HEK293 (cell line): ENCODE results near the gene TMEM220.
A peak's percentile ranks its signal among the peaks of the same experiment; 100 is the strongest.

Source experiments
- CTCF ChIA-PET: fragments of 350-600 bp; formaldehyde crosslinking; extraction: SDS; loops from one replicate; lab custom pipeline; 2021; ENCODE audit warnings: antibody characterized with exemption; lab: Yijun Ruan, JAX
- POLR2A ChIA-PET: fragments of 300-600 bp; formaldehyde crosslinking; extraction: SDS; loops from one replicate; lab custom pipeline; 2020; ENCODE audit warnings: antibody characterized with exemption, inconsistent platforms; lab: Yijun Ruan, JAX
- H3K27ac ChIP-seq: fragments of 200-500 bp; sonication (Bioruptor generic); 2 replicates; pipeline ENCODE4 v1.5.1; 2014; ENCODE audit warnings: low read depth, low read length, control low read depth, inconsistent platforms; ENCODE audit errors: extremely low read depth
- H3K36me3 ChIP-seq, 2 experiments: fragments of 200-500 bp in 1 of 2; sonication (Bioruptor generic) in 1 of 2; 1 replicate in 1 of 2; 2 replicates in 1 of 2; pipeline ENCODE4 v1.5.1; 2014 to 2017; ENCODE audit warnings: inconsistent platforms in 2 of 2, low read length in 2 of 2; ENCODE audit not compliant: control insufficient read depth in 2 of 2, insufficient read depth in 1 of 2
- H3K4me1 ChIP-seq: fragments of 200-500 bp; sonication (Bioruptor generic); 2 replicates; pipeline ENCODE4 v1.5.1; 2014; ENCODE audit warnings: mild to moderate bottlenecking, low read length, inconsistent platforms; ENCODE audit not compliant: control insufficient read depth, insufficient read depth
- H3K4me3 ChIP-seq: 2 replicates; pipeline ENCODE4 v1.5.1; 2011; ENCODE audit warnings: low read depth, mild to moderate bottlenecking, control low read depth, low read length, moderate library complexity
- H3K9me3 ChIP-seq: fragments of 200-500 bp; sonication (Bioruptor generic); 2 replicates; pipeline ENCODE4 v1.5.1; 2014; ENCODE audit warnings: low read depth, low read length, inconsistent platforms; ENCODE audit not compliant: control insufficient read depth, insufficient read depth
- ELK4 ChIP-seq: IDR thresholded peaks from 2 replicates; pipeline ENCODE4 v1.6.1; 2011; ENCODE audit warnings: mild to moderate bottlenecking, low read depth, low read length, borderline replicate concordance
- FEZF1 ChIP-seq: fragments of 450-650 bp; formaldehyde crosslinking; IDR thresholded peaks from 2 replicates; pipeline ENCODE4 v1.5.1; 2016; ENCODE audit warnings: missing biosample characterization, missing genetic modification characterization
- OVOL3 ChIP-seq: fragments of 450-650 bp; formaldehyde crosslinking; IDR thresholded peaks from 2 replicates; pipeline ENCODE4 v1.5.1; 2016; ENCODE audit warnings: missing biosample characterization, missing genetic modification characterization
- SETDB1 ChIP-seq: IDR thresholded peaks from one replicate; pipeline ENCODE4 v1.6.1; 2017; ENCODE audit warnings: mild to moderate bottlenecking, low read length, moderate library complexity, mixed read lengths; ENCODE audit not compliant: insufficient read length
- SP2 ChIP-seq: fragments of 450-650 bp; formaldehyde crosslinking; IDR thresholded peaks from 2 replicates; pipeline ENCODE4 v1.5.1; 2016; ENCODE audit warnings: missing biosample characterization, missing genetic modification characterization
- TSHZ1 ChIP-seq: fragments of 450-650 bp; formaldehyde crosslinking; IDR thresholded peaks from 2 replicates; pipeline ENCODE4 v1.5.1; 2016; ENCODE audit warnings: missing biosample characterization, missing genetic modification characterization, borderline replicate concordance
- ZBTB1 ChIP-seq: fragments of 450-650 bp; formaldehyde crosslinking; IDR thresholded peaks from 2 replicates; pipeline ENCODE4 v1.5.1; 2016; ENCODE audit warnings: missing biosample characterization, missing genetic modification characterization
- ZBTB21 ChIP-seq: fragments of 450-650 bp; formaldehyde crosslinking; IDR thresholded peaks from 2 replicates; pipeline ENCODE4 v1.5.1; 2017; ENCODE audit warnings: missing biosample characterization, missing genetic modification characterization
- ZBTB48 ChIP-seq: fragments of 450-650 bp; formaldehyde crosslinking; IDR thresholded peaks from 2 replicates; pipeline ENCODE4 v1.5.1; 2016; ENCODE audit warnings: missing biosample characterization, missing genetic modification characterization
- ZFP3 ChIP-seq: fragments of 450-650 bp; formaldehyde crosslinking; IDR thresholded peaks from 2 replicates; pipeline ENCODE4 v1.5.1; 2016; ENCODE audit warnings: low read depth, missing biosample characterization, missing genetic modification characterization
- ZFP37 ChIP-seq: fragments of 450-650 bp; formaldehyde crosslinking; IDR thresholded peaks from 2 replicates; pipeline ENCODE4 v1.5.1; 2016; ENCODE audit warnings: missing biosample characterization, missing genetic modification characterization
- ZIC2 ChIP-seq: fragments of 450-650 bp; formaldehyde crosslinking; IDR thresholded peaks from 2 replicates; pipeline ENCODE4 v1.5.1; 2016; ENCODE audit warnings: missing biosample characterization, missing genetic modification characterization
- ZNF16 ChIP-seq: fragments of 450-650 bp; formaldehyde crosslinking; IDR thresholded peaks from 2 replicates; pipeline ENCODE4 v1.5.1; 2016; ENCODE audit warnings: low read depth, missing biosample characterization, missing genetic modification characterization
- ZNF311 ChIP-seq: fragments of 450-650 bp; formaldehyde crosslinking; IDR thresholded peaks from 2 replicates; pipeline ENCODE4 v1.5.1; 2017; ENCODE audit warnings: missing biosample characterization, missing genetic modification characterization, borderline replicate concordance
- ZNF335 ChIP-seq: fragments of 450-650 bp; formaldehyde crosslinking; conservative IDR thresholded peaks from 2 replicates; pipeline ENCODE4 v1.5.1; 2016; ENCODE audit warnings: missing biosample characterization, missing genetic modification characterization
- ZNF544 ChIP-seq: fragments of 450-650 bp; formaldehyde crosslinking; IDR thresholded peaks from 2 replicates; pipeline ENCODE4 v1.5.0; 2017; ENCODE audit warnings: missing biosample characterization, missing genetic modification characterization
- ZNF549 ChIP-seq: fragments of 450-650 bp; IDR thresholded peaks from 2 replicates; pipeline ENCODE4 v1.5.1; 2018; ENCODE audit warnings: missing biosample characterization, missing genetic modification characterization, mild to moderate bottlenecking, inconsistent platforms, moderate library complexity
- ZNF776 ChIP-seq: fragments of 450-650 bp; formaldehyde crosslinking; IDR thresholded peaks from 2 replicates; pipeline ENCODE4 v1.5.0; 2017; ENCODE audit warnings: missing biosample characterization, missing genetic modification characterization, borderline replicate concordance
- TF ChIP-seq, protein P1 (sequence below): sonication (generic); formaldehyde crosslinking; IDR thresholded peaks from 2 replicates; pipeline ENCODE4 v1.8.1; 2022; ENCODE audit warnings: mild to moderate bottlenecking, moderate library complexity, missing genetic modification reagents
- TF ChIP-seq, protein P2 (sequence below): fragments of 450-650 bp; IDR thresholded peaks from 2 replicates; pipeline ENCODE4 v1.5.1; 2018; ENCODE audit warnings: missing biosample characterization, mild to moderate bottlenecking, missing genetic modification characterization
- TF ChIP-seq, protein P3 (sequence below): fragments of 450-650 bp; formaldehyde crosslinking; IDR thresholded peaks from 2 replicates; pipeline ENCODE4 v1.5.1; 2016; ENCODE audit warnings: missing biosample characterization, missing genetic modification characterization
- TF ChIP-seq, protein P4 (sequence below): fragments of 450-650 bp; formaldehyde crosslinking; IDR thresholded peaks from 2 replicates; pipeline ENCODE4; 2016; ENCODE audit warnings: missing biosample characterization, missing genetic modification characterization
- TF ChIP-seq, protein P5 (sequence below): fragments of 450-650 bp; formaldehyde crosslinking; IDR thresholded peaks from 2 replicates; pipeline ENCODE4 v1.5.1; 2016; ENCODE audit warnings: missing biosample characterization, missing genetic modification characterization

TMEM220 gene

DNA sequence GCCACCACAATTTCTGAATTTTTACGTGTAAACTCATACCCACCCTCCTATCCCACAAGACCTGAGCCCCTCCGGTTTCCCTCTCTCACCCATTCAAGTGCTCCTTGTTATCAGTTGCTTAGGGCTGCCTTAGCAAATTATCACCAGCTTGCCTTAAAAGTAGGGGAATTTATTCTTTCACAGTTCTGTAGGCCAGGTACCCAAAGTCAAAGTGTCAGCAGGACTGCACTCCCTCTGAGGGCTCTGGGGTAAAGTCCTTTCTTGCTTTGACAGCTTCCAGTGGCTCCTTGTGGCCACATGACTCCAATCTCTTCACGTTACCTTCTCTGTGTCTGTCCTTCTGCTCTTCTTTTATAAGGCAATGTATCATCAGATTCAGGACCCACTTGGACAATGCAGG, 7.9 kb upstream of the TMEM220 start (continued):
- no peak for TF ChIP-seq ZNF549 (tag by site-specific recombination)
- TF ChIP-seq SETDB1, result no peak
- TF ChIP-seq ZNF16 (tag by site-specific recombination), result no peak
- TF ChIP-seq, all 188 proteins: peak for 0

DNA sequence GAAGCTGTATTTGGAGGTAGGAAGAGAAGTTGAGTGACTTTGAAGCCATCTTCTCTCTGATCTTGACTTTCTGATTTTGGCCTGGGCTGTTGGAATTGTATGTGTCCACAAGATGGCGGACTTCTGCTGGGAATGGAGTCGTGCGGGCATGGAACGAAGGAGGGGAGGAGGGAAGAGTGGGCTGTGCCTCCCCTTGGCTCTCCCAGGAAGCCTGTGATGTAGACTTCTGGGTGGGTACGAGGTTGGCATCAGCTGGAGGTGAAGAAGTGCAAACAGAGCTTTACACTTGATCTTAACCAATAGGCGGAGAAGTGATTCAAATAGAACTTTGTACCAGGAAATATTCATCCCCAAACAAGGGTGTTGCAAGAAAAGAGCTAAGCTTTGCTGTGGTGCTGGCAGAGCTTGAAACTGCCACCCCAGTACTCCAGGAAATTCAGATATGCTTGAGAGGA, 7.4 kb upstream of the TMEM220 start:
- no peaks in the 10 kb centered on the region for H3K4me1 ChIP-seq
- CTCF ChIA-PET, result interaction anchor here (0.5 to 5.3 kb wide), 57 partner anchors 11 to 1244 kb away, joined by 3 to 93 read pairs (median 4); partner anchors contain the start of gene PIRT
- H3K4me3 ChIP-seq, result no peak overlapping the region
- H3K36me3 ChIP-seq, result no peaks in the 10 kb centered on the region
- H3K27ac ChIP-seq, result no peak overlapping the region
- POLR2A ChIA-PET, result no interaction called here
- no peaks in the 10 kb centered on the region for H3K9me3 ChIP-seq
- TF ChIP-seq, protein P1, sequence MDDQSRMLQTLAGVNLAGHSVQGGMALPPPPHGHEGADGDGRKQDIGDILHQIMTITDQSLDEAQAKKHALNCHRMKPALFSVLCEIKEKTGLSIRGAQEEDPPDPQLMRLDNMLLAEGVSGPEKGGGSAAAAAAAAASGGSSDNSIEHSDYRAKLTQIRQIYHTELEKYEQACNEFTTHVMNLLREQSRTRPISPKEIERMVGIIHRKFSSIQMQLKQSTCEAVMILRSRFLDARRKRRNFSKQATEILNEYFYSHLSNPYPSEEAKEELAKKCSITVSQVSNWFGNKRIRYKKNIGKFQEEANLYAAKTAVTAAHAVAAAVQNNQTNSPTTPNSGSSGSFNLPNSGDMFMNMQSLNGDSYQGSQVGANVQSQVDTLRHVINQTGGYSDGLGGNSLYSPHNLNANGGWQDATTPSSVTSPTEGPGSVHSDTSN (CRISPR knock-in tag), result no peak
- TF ChIP-seq, protein P2, sequence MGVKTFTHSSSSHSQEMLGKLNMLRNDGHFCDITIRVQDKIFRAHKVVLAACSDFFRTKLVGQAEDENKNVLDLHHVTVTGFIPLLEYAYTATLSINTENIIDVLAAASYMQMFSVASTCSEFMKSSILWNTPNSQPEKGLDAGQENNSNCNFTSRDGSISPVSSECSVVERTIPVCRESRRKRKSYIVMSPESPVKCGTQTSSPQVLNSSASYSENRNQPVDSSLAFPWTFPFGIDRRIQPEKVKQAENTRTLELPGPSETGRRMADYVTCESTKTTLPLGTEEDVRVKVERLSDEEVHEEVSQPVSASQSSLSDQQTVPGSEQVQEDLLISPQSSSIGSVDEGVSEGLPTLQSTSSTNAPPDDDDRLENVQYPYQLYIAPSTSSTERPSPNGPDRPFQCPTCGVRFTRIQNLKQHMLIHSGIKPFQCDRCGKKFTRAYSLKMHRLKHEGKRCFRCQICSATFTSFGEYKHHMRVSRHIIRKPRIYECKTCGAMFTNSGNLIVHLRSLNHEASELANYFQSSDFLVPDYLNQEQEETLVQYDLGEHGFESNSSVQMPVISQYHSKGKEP (tag by site-specific recombination), result no peak
- TF ChIP-seq ZNF311 (no peak), ZBTB48 (no peak), FEZF1 (no peak), OVOL3 (tag by site-specific recombination) (no peak), ZNF544 (tag by site-specific recombination) (no peak), SP2 (tag by site-specific recombination) (0 out of 2 replicates have a peak, but pooled peaks have one; percentile 5), ZNF776 (tag by site-specific recombination) (no peak), ZNF549 (tag by site-specific recombination) (no peak), ZFP37 (no peak), ZBTB21 (tag by site-specific recombination) (no peak), ZNF335 (tag by site-specific recombination) (no peak), TSHZ1 (tag by site-specific recombination) (no peak), ZIC2 (tag by site-specific recombination) (no peak), ZFP3 (tag by site-specific recombination) (no peak), ZBTB1 (tag by site-specific recombination) (no peak), ELK4 (no peak)
- TF ChIP-seq, protein P3, sequence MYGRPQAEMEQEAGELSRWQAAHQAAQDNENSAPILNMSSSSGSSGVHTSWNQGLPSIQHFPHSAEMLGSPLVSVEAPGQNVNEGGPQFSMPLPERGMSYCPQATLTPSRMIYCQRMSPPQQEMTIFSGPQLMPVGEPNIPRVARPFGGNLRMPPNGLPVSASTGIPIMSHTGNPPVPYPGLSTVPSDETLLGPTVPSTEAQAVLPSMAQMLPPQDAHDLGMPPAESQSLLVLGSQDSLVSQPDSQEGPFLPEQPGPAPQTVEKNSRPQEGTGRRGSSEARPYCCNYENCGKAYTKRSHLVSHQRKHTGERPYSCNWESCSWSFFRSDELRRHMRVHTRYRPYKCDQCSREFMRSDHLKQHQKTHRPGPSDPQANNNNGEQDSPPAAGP (tag by site-specific recombination), result 0 out of 2 replicates have a peak, but pooled peaks have one; percentile 19
- TF ChIP-seq, protein P4, sequence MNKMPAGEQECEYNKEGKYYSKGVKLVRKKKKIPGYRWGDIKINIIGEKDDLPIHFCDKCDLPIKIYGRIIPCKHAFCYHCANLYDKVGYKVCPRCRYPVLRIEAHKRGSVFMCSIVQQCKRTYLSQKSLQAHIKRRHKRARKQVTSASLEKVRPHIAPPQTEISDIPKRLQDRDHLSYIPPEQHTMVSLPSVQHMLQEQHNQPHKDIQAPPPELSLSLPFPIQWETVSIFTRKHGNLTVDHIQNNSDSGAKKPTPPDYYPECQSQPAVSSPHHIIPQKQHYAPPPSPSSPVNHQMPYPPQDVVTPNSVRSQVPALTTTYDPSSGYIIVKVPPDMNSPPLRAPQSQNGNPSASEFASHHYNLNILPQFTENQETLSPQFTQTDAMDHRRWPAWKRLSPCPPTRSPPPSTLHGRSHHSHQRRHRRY (tag by site-specific recombination), result no peak
- TF ChIP-seq, protein P5, sequence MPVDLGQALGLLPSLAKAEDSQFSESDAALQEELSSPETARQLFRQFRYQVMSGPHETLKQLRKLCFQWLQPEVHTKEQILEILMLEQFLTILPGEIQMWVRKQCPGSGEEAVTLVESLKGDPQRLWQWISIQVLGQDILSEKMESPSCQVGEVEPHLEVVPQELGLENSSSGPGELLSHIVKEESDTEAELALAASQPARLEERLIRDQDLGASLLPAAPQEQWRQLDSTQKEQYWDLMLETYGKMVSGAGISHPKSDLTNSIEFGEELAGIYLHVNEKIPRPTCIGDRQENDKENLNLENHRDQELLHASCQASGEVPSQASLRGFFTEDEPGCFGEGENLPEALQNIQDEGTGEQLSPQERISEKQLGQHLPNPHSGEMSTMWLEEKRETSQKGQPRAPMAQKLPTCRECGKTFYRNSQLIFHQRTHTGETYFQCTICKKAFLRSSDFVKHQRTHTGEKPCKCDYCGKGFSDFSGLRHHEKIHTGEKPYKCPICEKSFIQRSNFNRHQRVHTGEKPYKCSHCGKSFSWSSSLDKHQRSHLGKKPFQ (tag by site-specific recombination), result no peak
